GM23338 (cell line): Measurements from ENCODE around the gene ZNF714. TPM values are rescaled to one million over a fixed set of nuclear protein-coding genes. Genes with fewer than 3 reads are reported as not detected.

Source experiments
- ATAC-seq: fragments of 200-7000 bp; cut with Tn5 transposase; 3 replicates; pipeline ENCODE4 v1.9.1; 2020
- DNase-seq: peaks from one replicate; pipeline ENCODE4 v3.0.0-alpha.2; 2015; ENCODE audit warnings: low spot score
- H2AFZ ChIP-seq: fragments of 200-600 bp; sonication (generic); 2 replicates; pipeline ENCODE4 v1.8.0; 2016; ENCODE audit warnings: antibody characterized with exemption, mild to moderate bottlenecking, moderate library complexity
- H3F3A ChIP-seq: fragments of 200-600 bp; sonication (generic); replicated peaks from 2 replicates; pipeline ENCODE4 v1.8.0; 2017; ENCODE audit warnings: antibody characterized with exemption, mixed run types, low read depth
- H3K27ac ChIP-seq: fragments of 200-600 bp; sonication (generic); 2 replicates; pipeline ENCODE4 v1.6.1; 2016; ENCODE audit warnings: low read depth
- H3K27me3 ChIP-seq: fragments of 200-600 bp; sonication (generic); 2 replicates; pipeline ENCODE4 v1.8.0; 2016; ENCODE audit warnings: mild to moderate bottlenecking, mixed run types, moderate library complexity; ENCODE audit not compliant: insufficient read depth
- H3K36me3 ChIP-seq: fragments of 200-600 bp; sonication (generic); 2 replicates; pipeline ENCODE4 v1.8.0; 2016; ENCODE audit warnings: mild to moderate bottlenecking; ENCODE audit not compliant: insufficient read depth
- H3K4me1 ChIP-seq: fragments of 200-600 bp; sonication (generic); 2 replicates; pipeline ENCODE4 v1.8.0; 2016; ENCODE audit warnings: mild to moderate bottlenecking, moderate library complexity; ENCODE audit not compliant: insufficient read depth
- H3K4me2 ChIP-seq: fragments of 200-600 bp; sonication (generic); 2 replicates; pipeline ENCODE4 v1.7.1; 2017; ENCODE audit warnings: mixed run types
- H3K4me3 ChIP-seq: fragments of 200-600 bp; sonication (generic); 2 replicates; pipeline ENCODE4 v1.6.1; 2016; ENCODE audit warnings: mixed run types
- H3K79me2 ChIP-seq: fragments of 200-600 bp; sonication (generic); replicated peaks from 2 replicates; pipeline ENCODE4 v1.8.0; 2017; ENCODE audit warnings: mild to moderate bottlenecking; ENCODE audit not compliant: insufficient read depth
- H3K9me2 ChIP-seq: fragments of 200-600 bp; sonication (generic); 2 replicates; pipeline ENCODE4 v1.8.0; 2017; ENCODE audit not compliant: insufficient read depth
- H4K20me1 ChIP-seq: fragments of 200-600 bp; sonication (generic); replicated peaks from 2 replicates; pipeline ENCODE4 v1.8.0; 2017; ENCODE audit warnings: mild to moderate bottlenecking; ENCODE audit not compliant: insufficient read depth
- H3K27ac Mint-ChIP-seq: 2 replicates; pipeline ENCODE4 v1.8.0; 2020; ENCODE audit warnings: inconsistent platforms, mild to moderate bottlenecking, moderate library complexity, mixed read lengths
- H3K27me3 Mint-ChIP-seq: 3 replicates; pipeline ENCODE4 v1.8.0; 2022; ENCODE audit warnings: low read depth, mild to moderate bottlenecking, moderate library complexity, mixed read lengths, inconsistent platforms; ENCODE audit not compliant: insufficient read depth, poor library complexity
- H3K36me3 Mint-ChIP-seq: 3 replicates; pipeline ENCODE4 v1.8.0; 2021; ENCODE audit warnings: low read depth, mild to moderate bottlenecking, inconsistent platforms, moderate library complexity, mixed read lengths
- H3K4me1 Mint-ChIP-seq: 3 replicates; pipeline ENCODE4 v1.8.0; 2020; ENCODE audit warnings: mild to moderate bottlenecking, inconsistent platforms, mixed read lengths
- H3K4me3 Mint-ChIP-seq: 3 replicates; pipeline ENCODE4 v1.8.0; 2021; ENCODE audit warnings: moderate library complexity, mild to moderate bottlenecking, inconsistent platforms, mixed read lengths
- H3K9me3 Mint-ChIP-seq: 3 replicates; pipeline ENCODE4 v1.8.0; 2020; ENCODE audit warnings: moderate library complexity, mild to moderate bottlenecking, inconsistent platforms, mixed read lengths
- CREB1 ChIP-seq: fragments of 250-450 bp; sonication (Bioruptor Pico); IDR thresholded peaks from 2 replicates; pipeline ENCODE4 v1.5.0; 2020; ENCODE audit warnings: low read depth, mild to moderate bottlenecking, moderate library complexity
- EZH2 ChIP-seq: fragments of 200-600 bp; sonication (generic); IDR thresholded peaks from one replicate; pipeline ENCODE4 v1.8.0; 2017; ENCODE audit warnings: antibody characterized with exemption, mild to moderate bottlenecking, low read depth; ENCODE audit not compliant: unreplicated experiment
- EZH2phosphoT487 ChIP-seq: fragments of 200-600 bp; sonication (generic); IDR thresholded peaks from one replicate; pipeline ENCODE4 v1.8.1; 2018; ENCODE audit warnings: antibody characterized with exemption; ENCODE audit not compliant: unreplicated experiment
- JUNB ChIP-seq: IDR thresholded peaks from one replicate; pipeline ENCODE4 v1.6.1; 2016; ENCODE audit warnings: antibody characterized with exemption; ENCODE audit not compliant: unreplicated experiment
- NANOG ChIP-seq: IDR thresholded peaks from 2 replicates; pipeline ENCODE4 v1.6.1; 2016; ENCODE audit warnings: antibody characterized with exemption, borderline replicate concordance
- POLR2AphosphoS5 ChIP-seq: IDR thresholded peaks from 2 replicates; pipeline ENCODE4 v1.6.1; 2016; ENCODE audit warnings: antibody characterized with exemption, low read depth
- STAT1 ChIP-seq: IDR thresholded peaks from one replicate; pipeline ENCODE4 v1.6.1; 2016; ENCODE audit warnings: antibody characterized with exemption; ENCODE audit not compliant: unreplicated experiment
- ZNF114 ChIP-seq: fragments of 250-450 bp; sonication (Bioruptor Pico); IDR thresholded peaks from 2 replicates; pipeline ENCODE4 v1.5.0; 2020; ENCODE audit warnings: mild to moderate bottlenecking, moderate library complexity
- ZNF331 ChIP-seq: fragments of 250-450 bp; sonication (Bioruptor Pico); IDR thresholded peaks from 2 replicates; pipeline ENCODE4 v1.5.0; 2020; ENCODE audit warnings: low read depth, mild to moderate bottlenecking, moderate library complexity
- polyA plus RNA-seq: library from polyadenylated mRNA; unstranded; fragments of >200 nt; fragmentation: Nextera tagmentation; extraction: Ambion mirVana; gene quantifications from 2 replicates; pipeline ENCODE4 v1.2.1, GENCODE V29; 2016
- total RNA-seq: library from RNA; depleted of rRNA; stranded (reverse); fragments of >200 nt; shearing (Covaris generic); gene quantifications from 2 replicates; pipeline ENCODE4 v1.2.3, GENCODE V29; 2014
- TF ChIP-seq, protein P1 (sequence below): IDR thresholded peaks from 2 replicates; pipeline ENCODE4 v1.6.1; 2016; ENCODE audit warnings: antibody characterized with exemption
- TF ChIP-seq, protein P2 (sequence below), 2 experiments: fragments of 200-600 bp in 1 of 2; sonication (generic) in 1 of 2; conservative IDR thresholded peaks; 2 replicates each; pipeline versions ENCODE4 v1.5.1 to v1.6.1; 2016 to 2017; ENCODE audit warnings: antibody characterized with exemption in 2 of 2, low read depth in 2 of 2, mild to moderate bottlenecking in 2 of 2, moderate library complexity in 1 of 2
- TF ChIP-seq, protein P3 (sequence below): IDR thresholded peaks from one replicate; pipeline ENCODE4 v1.6.1; 2018; ENCODE audit warnings: antibody characterized with exemption; ENCODE audit not compliant: unreplicated experiment
- TF ChIP-seq, protein P4 (sequence below): fragments of 250-450 bp; sonication (Bioruptor Pico); IDR thresholded peaks from 2 replicates; pipeline ENCODE4 v1.5.0; 2020; ENCODE audit warnings: mild to moderate bottlenecking, moderate library complexity

The ZNF714 gene
- total and polyA plus RNA-seq, 2 experiments from 2014 or later: 43.5 to 83.2 TPM

DNA sequence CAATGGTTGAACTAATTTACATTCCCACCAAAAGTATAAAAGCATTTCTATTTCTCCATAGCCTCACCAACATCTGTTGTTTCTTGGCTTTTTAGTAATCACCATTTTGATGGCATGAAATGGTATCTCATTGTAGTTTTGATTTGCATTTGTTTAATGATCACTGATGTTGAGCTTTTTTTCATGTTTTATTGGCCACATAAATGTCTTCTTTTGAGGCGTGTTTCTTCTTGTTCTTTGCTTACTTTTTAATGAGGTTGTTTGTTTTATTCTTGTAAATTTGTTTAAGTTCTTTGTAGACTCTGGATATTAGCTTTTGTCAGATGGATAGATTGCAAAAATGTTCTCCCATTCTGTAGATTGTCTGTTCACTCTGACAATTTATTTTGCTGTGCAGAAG is 28.2 kb downstream of the ZNF714 start:
- Histone ChIP-seq H3K79me2 (peaks cover 21% of the 10 kb centered on the region), H3K36me3 (no peaks in the 10 kb centered on the region; the same call in 1 of the 2 replicates)

More for the DNA sequence above, 28.2 kb downstream of the ZNF714 start:
- Mint-ChIP-seq H3K27me3 (peaks cover 2% of the 10 kb centered on the region), H3K27ac (no peak overlapping the region), H3K4me1 (no peaks in the 10 kb centered on the region), H3K4me3 (no peak overlapping the region), H3K9me3 (peaks cover 7% of the 10 kb centered on the region; the same call in 2 of the 3 replicates), H3K36me3 (peaks cover 44% of the 10 kb centered on the region)
- H2AFZ ChIP-seq: no peak overlapping the region
- H3K9me2 ChIP-seq: no peaks in the 10 kb centered on the region
- H3K27ac ChIP-seq: no peak overlapping the region
- H3K4me2 ChIP-seq: no peak overlapping the region
- no peak overlapping the region for H3K4me3 ChIP-seq
- no peaks in the 10 kb centered on the region; the same call in 1 of the 2 replicates for H4K20me1 ChIP-seq
- no peaks in the 10 kb centered on the region for H3F3A ChIP-seq
- no peaks in the 10 kb centered on the region for H3K4me1 ChIP-seq
- ATAC-seq: no peak
- DNase-seq: no peak
- TF ChIP-seq ZNF331 (no peak), ZNF114 (CRISPR knock-in tag) (no peak), EZH2 (no peak), CREB1 (CRISPR knock-in tag) (no peak), EZH2phosphoT487 (no peak), JUNB (no peak), POLR2AphosphoS5 (no peak), NANOG (no peak), STAT1 (no peak)
- TF ChIP-seq, protein P1, sequence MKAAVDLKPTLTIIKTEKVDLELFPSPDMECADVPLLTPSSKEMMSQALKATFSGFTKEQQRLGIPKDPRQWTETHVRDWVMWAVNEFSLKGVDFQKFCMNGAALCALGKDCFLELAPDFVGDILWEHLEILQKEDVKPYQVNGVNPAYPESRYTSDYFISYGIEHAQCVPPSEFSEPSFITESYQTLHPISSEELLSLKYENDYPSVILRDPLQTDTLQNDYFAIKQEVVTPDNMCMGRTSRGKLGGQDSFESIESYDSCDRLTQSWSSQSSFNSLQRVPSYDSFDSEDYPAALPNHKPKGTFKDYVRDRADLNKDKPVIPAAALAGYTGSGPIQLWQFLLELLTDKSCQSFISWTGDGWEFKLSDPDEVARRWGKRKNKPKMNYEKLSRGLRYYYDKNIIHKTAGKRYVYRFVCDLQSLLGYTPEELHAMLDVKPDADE: no peak
- TF ChIP-seq, protein P2, sequence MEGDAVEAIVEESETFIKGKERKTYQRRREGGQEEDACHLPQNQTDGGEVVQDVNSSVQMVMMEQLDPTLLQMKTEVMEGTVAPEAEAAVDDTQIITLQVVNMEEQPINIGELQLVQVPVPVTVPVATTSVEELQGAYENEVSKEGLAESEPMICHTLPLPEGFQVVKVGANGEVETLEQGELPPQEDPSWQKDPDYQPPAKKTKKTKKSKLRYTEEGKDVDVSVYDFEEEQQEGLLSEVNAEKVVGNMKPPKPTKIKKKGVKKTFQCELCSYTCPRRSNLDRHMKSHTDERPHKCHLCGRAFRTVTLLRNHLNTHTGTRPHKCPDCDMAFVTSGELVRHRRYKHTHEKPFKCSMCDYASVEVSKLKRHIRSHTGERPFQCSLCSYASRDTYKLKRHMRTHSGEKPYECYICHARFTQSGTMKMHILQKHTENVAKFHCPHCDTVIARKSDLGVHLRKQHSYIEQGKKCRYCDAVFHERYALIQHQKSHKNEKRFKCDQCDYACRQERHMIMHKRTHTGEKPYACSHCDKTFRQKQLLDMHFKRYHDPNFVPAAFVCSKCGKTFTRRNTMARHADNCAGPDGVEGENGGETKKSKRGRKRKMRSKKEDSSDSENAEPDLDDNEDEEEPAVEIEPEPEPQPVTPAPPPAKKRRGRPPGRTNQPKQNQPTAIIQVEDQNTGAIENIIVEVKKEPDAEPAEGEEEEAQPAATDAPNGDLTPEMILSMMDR (conservative IDR thresholded peaks at IDR 0.05; ENCODE audit: low read depth in 2 of 2): no peak
- TF ChIP-seq, protein P3, sequence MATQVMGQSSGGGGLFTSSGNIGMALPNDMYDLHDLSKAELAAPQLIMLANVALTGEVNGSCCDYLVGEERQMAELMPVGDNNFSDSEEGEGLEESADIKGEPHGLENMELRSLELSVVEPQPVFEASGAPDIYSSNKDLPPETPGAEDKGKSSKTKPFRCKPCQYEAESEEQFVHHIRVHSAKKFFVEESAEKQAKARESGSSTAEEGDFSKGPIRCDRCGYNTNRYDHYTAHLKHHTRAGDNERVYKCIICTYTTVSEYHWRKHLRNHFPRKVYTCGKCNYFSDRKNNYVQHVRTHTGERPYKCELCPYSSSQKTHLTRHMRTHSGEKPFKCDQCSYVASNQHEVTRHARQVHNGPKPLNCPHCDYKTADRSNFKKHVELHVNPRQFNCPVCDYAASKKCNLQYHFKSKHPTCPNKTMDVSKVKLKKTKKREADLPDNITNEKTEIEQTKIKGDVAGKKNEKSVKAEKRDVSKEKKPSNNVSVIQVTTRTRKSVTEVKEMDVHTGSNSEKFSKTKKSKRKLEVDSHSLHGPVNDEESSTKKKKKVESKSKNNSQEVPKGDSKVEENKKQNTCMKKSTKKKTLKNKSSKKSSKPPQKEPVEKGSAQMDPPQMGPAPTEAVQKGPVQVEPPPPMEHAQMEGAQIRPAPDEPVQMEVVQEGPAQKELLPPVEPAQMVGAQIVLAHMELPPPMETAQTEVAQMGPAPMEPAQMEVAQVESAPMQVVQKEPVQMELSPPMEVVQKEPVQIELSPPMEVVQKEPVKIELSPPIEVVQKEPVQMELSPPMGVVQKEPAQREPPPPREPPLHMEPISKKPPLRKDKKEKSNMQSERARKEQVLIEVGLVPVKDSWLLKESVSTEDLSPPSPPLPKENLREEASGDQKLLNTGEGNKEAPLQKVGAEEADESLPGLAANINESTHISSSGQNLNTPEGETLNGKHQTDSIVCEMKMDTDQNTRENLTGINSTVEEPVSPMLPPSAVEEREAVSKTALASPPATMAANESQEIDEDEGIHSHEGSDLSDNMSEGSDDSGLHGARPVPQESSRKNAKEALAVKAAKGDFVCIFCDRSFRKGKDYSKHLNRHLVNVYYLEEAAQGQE: no peak
- TF ChIP-seq, protein P4, sequence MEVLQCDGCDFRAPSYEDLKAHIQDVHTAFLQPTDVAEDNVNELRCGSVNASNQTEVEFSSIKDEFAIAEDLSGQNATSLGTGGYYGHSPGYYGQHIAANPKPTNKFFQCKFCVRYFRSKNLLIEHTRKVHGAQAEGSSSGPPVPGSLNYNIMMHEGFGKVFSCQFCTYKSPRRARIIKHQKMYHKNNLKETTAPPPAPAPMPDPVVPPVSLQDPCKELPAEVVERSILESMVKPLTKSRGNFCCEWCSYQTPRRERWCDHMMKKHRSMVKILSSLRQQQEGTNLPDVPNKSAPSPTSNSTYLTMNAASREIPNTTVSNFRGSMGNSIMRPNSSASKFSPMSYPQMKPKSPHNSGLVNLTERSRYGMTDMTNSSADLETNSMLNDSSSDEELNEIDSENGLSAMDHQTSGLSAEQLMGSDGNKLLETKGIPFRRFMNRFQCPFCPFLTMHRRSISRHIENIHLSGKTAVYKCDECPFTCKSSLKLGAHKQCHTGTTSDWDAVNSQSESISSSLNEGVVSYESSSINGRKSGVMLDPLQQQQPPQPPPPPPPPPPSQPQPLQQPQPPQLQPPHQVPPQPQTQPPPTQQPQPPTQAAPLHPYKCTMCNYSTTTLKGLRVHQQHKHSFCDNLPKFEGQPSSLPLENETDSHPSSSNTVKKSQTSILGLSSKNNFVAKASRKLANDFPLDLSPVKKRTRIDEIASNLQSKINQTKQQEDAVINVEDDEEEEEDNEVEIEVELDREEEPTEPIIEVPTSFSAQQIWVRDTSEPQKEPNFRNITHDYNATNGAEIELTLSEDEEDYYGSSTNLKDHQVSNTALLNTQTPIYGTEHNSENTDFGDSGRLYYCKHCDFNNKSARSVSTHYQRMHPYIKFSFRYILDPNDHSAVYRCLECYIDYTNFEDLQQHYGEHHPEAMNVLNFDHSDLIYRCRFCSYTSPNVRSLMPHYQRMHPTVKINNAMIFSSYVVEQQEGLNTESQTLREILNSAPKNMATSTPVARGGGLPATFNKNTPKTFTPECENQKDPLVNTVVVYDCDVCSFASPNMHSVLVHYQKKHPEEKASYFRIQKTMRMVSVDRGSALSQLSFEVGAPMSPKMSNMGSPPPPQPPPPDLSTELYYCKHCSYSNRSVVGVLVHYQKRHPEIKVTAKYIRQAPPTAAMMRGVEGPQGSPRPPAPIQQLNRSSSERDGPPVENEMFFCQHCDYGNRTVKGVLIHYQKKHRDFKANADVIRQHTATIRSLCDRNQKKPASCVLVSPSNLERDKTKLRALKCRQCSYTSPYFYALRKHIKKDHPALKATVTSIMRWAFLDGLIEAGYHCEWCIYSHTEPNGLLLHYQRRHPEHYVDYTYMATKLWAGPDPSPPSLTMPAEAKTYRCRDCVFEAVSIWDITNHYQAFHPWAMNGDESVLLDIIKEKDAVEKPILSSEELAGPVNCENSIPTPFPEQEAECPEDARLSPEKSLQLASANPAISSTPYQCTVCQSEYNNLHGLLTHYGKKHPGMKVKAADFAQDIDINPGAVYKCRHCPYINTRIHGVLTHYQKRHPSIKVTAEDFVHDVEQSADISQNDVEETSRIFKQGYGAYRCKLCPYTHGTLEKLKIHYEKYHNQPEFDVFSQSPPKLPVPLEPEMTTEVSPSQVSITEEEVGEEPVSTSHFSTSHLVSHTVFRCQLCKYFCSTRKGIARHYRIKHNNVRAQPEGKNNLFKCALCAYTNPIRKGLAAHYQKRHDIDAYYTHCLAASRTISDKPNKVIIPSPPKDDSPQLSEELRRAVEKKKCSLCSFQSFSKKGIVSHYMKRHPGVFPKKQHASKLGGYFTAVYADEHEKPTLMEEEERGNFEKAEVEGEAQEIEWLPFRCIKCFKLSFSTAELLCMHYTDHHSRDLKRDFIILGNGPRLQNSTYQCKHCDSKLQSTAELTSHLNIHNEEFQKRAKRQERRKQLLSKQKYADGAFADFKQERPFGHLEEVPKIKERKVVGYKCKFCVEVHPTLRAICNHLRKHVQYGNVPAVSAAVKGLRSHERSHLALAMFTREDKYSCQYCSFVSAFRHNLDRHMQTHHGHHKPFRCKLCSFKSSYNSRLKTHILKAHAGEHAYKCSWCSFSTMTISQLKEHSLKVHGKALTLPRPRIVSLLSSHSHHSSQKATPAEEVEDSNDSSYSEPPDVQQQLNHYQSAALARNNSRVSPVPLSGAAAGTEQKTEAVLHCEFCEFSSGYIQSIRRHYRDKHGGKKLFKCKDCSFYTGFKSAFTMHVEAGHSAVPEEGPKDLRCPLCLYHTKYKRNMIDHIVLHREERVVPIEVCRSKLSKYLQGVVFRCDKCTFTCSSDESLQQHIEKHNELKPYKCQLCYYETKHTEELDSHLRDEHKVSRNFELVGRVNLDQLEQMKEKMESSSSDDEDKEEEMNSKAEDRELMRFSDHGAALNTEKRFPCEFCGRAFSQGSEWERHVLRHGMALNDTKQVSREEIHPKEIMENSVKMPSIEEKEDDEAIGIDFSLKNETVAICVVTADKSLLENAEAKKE (CRISPR knock-in tag): no peak
- H3K27me3 ChIP-seq: no peaks in the 10 kb centered on the region
